ENCODE measurements around the gene NCAPD3.
"Not testable (repeated sequence)": the region's sequence is repeated elsewhere in the genome, so short reads cannot be mapped to it uniquely, and the experiment has no call there.

Gene NCAPD3

DNA sequence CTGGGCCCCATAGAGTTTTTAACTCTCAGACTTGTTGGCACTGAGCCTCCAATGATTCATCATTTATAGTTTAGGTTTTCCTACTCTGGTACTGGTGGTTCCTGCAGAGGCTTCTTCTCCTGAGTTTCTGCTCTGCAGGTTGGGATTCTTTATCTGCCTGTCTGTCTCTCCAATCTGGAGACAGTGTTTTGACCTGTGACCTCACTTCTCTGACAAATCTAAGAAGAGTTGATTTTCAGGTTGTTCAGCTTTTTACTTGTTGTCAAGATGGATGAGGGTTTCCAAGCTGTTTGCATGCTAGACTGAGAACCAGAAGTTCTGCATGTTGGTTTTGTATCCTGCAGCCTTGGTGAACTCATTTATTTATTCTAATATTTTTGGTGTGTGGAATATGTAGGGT is 91.0 kb downstream of the NCAPD3 start:
- DNase-seq (ENCODE audit: low read depth) = no peak

DNA sequence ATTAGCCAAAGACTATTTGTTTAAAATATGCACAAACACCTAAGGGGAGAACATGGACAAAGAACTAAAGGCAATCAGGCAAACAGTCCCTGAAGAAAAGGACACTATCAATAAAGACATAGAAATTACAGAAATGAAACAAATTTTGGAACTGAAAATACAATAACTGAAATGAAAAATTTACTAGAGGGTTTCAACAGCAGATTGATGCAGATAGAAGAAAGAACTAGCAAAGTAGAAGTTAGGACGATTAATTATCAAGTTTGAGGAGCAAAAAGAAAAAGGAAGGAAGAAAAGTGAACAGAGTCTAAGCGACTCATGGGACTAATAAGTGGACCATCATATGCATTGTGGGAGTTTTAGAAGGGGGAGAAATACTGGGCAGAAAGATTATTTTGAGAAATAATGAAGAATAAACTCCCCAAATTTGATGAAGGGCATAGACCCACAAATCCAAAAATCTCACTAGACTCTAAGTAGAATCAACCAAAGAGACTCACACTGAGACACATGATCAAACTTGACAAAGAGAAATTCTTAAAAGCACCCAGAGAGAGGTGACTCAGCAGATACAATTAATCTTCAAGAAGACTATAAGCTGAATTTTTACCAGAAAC is 92.0 kb downstream of the NCAPD3 start:
- no peak for DNase-seq (ENCODE audit: low read depth)

DNA sequence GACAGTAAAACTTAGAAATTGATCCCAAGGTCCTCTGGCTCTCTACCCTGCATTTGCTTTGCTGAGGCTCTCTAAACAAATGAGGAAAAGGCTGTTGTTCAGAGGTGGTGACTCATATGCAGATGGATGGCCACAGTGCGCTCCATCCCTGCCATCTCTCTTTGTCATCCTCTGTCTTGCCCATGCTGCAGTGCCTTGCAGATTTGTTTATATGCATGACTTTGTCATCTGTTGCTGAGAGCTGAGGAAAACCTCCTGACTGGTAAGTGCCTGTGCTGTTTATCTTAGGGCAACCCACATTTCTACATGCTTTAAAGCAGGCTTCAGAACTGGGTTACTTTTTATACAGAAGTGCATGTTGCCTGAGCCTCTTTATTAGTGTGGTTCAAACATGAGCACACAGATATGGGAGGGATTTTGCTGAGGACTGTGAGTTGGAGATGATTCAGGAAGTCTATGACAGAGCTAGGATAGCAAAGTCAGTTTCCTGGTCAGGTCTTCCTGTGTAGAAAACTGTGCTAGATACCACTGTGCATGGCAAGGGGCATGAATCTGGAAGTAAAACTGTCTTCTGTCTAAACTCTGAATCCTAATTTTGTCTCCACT is 97.4 kb downstream of the NCAPD3 start:
- no peak for DNase-seq (ENCODE audit: low read depth)

DNA sequence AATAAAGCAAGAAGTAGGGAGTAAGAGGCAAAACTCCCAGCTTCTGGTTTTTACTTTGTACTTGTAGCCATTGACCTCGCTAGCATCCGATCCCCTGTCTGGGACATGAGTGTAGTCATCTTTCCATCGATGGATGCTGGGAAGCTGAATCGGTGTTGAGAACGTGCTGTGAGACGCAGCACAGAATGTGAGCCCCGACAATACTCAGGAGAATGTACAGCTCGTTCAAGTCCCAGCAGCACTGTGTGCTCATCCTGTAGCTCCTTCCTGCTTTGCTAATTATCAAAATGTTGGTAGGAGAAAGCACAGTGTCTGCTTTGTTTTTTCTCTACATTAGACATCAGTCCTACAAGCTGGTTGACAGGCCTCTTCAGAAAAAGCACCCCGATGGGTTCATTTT is 98.3 kb downstream of the NCAPD3 start:
- DNase-seq (ENCODE audit: low read depth) = no peak

DNA sequence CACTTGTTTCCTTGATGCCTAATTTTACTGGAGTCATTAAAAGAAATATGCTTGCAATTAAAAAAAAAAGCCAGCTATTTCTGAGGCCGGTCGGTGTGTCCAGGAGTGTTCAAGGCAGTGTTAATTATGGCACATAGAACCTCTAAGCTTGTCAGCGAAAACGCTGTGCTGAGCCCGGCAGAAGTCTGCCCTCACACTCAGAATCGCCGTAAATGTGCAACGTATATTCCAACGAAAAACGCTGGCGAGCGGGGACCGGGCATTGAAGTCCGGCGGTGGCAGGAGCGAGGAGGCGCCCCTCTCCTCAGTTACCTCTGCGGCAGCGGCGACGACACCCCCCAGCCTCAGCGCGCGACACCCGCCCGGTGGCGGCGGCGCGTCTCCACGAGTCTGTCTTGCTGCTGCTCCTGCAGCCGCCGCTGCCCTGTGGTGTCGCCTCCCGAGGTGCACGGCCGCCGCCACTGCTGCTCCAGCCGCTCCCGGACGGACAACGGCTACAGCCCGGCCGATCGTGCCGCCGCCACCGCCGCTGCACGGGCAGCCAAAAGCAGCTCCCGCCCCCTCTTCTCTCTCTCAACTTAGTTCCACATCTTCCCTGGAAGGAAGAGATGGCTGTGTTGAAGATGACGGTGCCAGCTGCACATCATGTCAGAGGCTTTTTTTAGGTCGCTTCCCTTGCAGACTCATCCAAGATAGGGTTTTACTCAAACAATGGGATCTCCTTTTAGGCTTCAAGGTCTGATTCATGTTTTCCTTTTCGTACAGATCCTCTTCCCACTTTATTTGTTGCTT is 98.9 kb downstream of the NCAPD3 start:
- no peak for DNase-seq (ENCODE audit: low read depth)

DNA sequence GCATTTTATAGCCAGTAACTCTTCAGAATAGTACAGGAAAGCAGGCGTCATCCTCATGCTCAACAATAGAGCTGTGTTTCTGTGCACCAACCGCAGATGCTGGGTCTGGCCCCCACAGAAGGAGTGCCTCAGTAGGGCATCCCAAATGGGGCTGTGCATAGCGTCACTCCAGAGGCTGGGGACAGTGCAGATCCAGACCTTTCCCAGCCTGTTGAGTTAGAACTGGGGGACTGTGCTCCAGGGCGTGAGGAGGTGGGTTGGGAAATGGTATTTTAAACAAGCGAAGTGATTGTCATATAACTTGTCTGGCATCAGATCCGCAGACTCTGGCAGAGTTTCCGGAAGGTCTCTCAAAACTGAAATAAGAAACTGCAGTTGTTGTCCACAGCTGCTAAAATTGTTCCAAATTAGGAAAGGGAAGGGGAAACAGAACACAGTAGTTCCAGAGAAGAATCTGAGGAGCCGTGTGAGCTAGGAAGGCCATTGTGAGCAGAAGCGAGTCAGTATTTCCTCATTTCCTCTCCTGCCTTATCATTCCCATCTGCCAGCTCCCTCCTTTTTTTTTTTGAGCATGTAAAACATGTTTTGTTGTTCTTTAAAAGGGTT is 102.7 kb downstream of the NCAPD3 start:
- DNase-seq (ENCODE audit: low read depth) = no peak

DNA sequence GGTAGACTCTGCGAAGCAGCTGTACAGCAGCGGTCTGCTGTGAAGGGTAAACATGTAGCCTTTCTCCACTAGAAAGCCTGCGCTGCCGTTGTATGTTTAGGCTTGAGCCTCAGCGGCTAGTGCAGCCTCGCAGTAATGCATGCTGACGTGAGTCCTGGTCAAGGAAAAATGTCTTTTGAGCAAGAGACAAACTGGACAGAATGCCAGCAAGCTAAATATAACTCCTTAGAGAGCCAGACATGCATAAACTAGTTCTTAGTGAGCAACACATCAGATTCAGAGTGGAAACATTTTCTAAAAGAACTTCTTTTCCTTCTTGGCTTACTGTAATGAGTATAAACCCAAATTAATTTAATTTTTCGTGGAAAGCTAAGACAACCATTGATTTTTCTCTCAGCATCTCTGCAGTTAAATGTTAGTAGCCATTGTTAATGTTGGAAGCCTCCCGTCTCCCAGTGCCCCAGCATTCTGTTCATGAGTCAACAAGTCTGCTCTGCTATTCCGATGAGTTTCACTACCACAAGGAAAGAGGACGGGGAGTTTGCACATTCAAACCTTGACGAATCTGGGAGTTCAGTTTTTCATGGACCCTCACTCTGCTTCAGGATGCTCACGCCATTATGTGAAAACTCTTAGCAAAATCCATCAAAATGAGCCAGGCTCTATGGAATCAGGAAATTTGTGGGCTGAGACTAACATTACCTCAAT is 103.5 kb downstream of the NCAPD3 start:
- no peak for DNase-seq (ENCODE audit: low read depth)

DNA sequence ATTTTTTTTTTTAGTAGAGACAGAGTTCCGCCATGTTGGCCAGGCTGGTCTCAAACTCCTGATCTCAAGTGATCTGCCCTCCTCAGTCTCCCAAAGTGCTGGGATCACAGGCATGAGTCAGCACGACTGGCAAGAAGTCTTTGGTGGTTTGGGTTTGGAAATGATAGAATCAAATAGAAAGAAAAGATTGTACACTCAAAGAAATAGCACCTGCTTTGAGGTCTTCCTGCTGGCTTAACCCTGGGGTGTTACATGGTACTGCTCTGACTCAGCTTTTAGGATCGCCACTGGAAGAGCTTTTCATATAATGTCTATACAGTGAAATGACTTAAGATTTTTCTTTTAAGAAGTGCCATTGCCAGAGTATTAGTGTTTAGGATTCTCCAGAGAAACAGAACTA is 104.7 kb downstream of the NCAPD3 start:
- DNase-seq (ENCODE audit: low read depth) = no peak

DNA sequence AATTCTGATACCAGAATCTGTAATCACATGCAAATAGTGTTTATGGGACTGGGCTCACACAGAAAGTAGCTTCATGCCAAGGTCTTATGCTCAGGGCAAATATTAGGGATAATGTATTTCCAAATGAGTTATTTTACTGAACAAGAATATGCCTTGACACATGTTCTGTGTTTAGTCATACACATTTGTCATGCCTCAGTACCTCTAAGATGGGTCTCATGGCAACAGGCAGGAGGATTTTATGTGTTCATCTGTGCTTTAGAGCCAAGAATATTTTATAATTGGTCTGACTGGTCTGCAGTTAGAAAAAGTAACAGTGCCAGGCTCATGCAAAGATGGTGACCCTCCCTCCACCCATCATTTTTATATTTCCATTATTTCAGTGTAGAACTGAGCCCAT is 105.8 kb downstream of the NCAPD3 start:
- DNase-seq (ENCODE audit: low read depth) = no peak

DNA sequence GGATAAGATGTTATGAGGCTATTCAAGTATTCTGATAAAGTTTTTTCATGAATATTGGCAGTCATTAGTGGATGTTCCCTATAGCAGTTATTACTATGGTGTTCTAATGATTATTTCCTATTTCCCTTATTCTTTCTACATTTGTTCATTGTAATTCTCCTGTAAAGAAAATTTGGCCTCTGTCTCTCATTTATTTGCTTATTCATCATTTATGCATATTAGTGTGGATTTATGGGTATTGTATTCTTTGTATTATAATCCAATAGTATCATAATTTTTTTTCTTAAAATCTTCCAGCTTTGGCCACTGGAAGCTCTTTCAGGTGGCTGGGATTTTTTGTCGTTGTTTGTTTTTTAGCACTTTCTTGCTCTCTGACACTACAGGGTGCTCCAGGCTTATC is 107.6 kb downstream of the NCAPD3 start:
- no peak for DNase-seq (ENCODE audit: low read depth)

DNA sequence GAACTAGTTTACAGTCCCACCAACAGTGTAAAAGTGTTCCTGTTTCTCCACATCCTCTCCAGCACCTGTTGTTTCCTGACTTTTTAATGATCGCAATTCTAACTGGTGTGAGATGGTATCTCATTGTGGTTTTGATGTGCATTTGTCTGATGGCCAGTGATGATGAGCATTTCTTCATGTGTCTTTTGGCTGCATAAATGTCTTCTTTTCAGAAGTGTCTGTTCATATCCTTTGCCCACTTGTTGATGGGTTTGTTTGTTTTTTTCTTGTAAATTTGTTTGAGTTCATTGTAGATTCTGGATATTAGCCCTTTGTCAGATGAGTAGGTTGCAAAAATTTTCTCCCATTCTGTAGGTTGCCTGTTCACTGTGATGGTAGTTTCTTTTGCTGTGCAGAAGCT is 110.0 kb downstream of the NCAPD3 start:
- not testable (repeated sequence) for DNase-seq (ENCODE audit: low read depth)

DNA sequence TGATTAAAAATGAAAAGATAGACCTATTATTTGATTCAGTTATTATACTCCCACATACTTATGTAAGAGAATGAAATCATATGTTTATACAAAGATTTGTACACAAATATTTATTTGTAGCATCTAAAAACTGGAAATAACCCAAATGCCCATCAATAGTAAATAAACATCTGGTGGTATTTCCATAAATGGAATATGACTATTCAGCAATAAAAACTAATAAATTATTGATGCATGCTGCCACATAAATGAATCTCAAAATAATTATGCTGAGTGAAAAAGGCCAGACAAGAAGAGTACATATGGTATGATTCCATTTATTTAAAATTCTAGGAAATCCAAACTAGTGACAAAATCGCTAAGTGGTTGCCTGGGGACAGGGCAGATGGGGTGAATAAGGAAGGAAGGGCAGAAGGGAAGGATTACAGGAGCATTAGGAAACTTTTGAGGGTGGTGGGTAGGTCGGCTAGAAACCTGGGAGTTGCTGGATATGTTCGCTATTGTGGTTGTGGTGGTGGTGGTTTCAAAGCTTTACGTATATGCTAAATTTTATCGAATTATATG is 113.4 kb downstream of the NCAPD3 start:
- DNase-seq (ENCODE audit: low read depth) = no peak

Data from activated gamma-delta T cell treated with anti-CD3 and anti-CD28 coated beads, Interleukin-2, amount 50 U/mL, for 16 hours (primary cell).